ENCODE data around the gene PLK1. TPM values are rescaled to one million over a fixed set of nuclear protein-coding genes. Genes with fewer than 3 reads are reported as not detected.

PLK1 gene
- total and polyA plus RNA-seq, 2 experiments from 2014 or later: 69.0 to 141 TPM

DNA sequence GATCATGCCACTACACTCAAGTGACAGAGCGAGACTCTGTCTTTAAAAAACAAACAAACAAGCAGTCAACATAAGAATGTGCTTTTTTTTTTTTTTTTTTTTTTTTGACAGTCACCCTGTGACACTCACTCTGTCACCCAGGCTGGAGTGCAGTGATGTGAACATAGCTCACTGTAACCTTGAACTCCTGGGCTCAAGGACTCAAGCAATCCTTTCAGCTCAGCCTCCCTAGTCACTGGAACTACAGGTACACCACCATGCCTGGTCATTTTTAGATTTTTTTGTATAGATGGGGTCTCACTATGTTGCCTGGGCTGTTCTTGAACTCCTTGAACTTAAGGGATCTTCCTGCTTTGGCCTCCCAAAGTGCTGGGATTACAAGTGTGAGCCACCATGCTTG is 60.8 kb downstream of the PLK1 start (continued):
- TF ChIP-seq, protein P1, sequence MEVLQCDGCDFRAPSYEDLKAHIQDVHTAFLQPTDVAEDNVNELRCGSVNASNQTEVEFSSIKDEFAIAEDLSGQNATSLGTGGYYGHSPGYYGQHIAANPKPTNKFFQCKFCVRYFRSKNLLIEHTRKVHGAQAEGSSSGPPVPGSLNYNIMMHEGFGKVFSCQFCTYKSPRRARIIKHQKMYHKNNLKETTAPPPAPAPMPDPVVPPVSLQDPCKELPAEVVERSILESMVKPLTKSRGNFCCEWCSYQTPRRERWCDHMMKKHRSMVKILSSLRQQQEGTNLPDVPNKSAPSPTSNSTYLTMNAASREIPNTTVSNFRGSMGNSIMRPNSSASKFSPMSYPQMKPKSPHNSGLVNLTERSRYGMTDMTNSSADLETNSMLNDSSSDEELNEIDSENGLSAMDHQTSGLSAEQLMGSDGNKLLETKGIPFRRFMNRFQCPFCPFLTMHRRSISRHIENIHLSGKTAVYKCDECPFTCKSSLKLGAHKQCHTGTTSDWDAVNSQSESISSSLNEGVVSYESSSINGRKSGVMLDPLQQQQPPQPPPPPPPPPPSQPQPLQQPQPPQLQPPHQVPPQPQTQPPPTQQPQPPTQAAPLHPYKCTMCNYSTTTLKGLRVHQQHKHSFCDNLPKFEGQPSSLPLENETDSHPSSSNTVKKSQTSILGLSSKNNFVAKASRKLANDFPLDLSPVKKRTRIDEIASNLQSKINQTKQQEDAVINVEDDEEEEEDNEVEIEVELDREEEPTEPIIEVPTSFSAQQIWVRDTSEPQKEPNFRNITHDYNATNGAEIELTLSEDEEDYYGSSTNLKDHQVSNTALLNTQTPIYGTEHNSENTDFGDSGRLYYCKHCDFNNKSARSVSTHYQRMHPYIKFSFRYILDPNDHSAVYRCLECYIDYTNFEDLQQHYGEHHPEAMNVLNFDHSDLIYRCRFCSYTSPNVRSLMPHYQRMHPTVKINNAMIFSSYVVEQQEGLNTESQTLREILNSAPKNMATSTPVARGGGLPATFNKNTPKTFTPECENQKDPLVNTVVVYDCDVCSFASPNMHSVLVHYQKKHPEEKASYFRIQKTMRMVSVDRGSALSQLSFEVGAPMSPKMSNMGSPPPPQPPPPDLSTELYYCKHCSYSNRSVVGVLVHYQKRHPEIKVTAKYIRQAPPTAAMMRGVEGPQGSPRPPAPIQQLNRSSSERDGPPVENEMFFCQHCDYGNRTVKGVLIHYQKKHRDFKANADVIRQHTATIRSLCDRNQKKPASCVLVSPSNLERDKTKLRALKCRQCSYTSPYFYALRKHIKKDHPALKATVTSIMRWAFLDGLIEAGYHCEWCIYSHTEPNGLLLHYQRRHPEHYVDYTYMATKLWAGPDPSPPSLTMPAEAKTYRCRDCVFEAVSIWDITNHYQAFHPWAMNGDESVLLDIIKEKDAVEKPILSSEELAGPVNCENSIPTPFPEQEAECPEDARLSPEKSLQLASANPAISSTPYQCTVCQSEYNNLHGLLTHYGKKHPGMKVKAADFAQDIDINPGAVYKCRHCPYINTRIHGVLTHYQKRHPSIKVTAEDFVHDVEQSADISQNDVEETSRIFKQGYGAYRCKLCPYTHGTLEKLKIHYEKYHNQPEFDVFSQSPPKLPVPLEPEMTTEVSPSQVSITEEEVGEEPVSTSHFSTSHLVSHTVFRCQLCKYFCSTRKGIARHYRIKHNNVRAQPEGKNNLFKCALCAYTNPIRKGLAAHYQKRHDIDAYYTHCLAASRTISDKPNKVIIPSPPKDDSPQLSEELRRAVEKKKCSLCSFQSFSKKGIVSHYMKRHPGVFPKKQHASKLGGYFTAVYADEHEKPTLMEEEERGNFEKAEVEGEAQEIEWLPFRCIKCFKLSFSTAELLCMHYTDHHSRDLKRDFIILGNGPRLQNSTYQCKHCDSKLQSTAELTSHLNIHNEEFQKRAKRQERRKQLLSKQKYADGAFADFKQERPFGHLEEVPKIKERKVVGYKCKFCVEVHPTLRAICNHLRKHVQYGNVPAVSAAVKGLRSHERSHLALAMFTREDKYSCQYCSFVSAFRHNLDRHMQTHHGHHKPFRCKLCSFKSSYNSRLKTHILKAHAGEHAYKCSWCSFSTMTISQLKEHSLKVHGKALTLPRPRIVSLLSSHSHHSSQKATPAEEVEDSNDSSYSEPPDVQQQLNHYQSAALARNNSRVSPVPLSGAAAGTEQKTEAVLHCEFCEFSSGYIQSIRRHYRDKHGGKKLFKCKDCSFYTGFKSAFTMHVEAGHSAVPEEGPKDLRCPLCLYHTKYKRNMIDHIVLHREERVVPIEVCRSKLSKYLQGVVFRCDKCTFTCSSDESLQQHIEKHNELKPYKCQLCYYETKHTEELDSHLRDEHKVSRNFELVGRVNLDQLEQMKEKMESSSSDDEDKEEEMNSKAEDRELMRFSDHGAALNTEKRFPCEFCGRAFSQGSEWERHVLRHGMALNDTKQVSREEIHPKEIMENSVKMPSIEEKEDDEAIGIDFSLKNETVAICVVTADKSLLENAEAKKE (CRISPR knock-in tag; IDR thresholded peaks at IDR 0.05): no peak

Other genes starting within 250 kb of the PLK1 start
- 19.6 and 20.0 TPM in 2 replicates for gene COG7, start 225.7 kb upstream of the PLK1 start, total RNA-seq (2014; rRNA removed; shearing (Covaris generic))
- 9.2 and 10.3 TPM in 2 replicates for gene COG7, start 225.7 kb upstream of the PLK1 start, polyA plus RNA-seq (2016; fragmentation: Nextera tagmentation; extraction: Ambion mirVana)
- gene GGA2, start 168.4 kb upstream of the PLK1 start, total RNA-seq (2014; rRNA removed; shearing (Covaris generic)): 76.6 and 114 TPM in 2 replicates
- gene GGA2, start 168.4 kb upstream of the PLK1 start, polyA plus RNA-seq (2016; fragmentation: Nextera tagmentation; extraction: Ambion mirVana): 36.2 and 40.3 TPM in 2 replicates
- 58.3 and 89.1 TPM in 2 replicates for gene EARS2, start 121.5 kb upstream of the PLK1 start, total RNA-seq (2014; rRNA removed; shearing (Covaris generic))
- 22.6 and 22.8 TPM in 2 replicates for gene EARS2, start 121.5 kb upstream of the PLK1 start, polyA plus RNA-seq (2016; fragmentation: Nextera tagmentation; extraction: Ambion mirVana)
- gene UBFD1, start 121.2 kb upstream of the PLK1 start, total RNA-seq (2014; rRNA removed; shearing (Covaris generic)): 201 and 249 TPM in 2 replicates
- 27.7 and 28.5 TPM in 2 replicates for gene UBFD1, start 121.2 kb upstream of the PLK1 start, polyA plus RNA-seq (2016; fragmentation: Nextera tagmentation; extraction: Ambion mirVana)
- gene NDUFAB1, start 82.6 kb upstream of the PLK1 start, total RNA-seq (2014; rRNA removed; shearing (Covaris generic)): 136 and 164 TPM in 2 replicates
- 449 and 477 TPM in 2 replicates for gene NDUFAB1, start 82.6 kb upstream of the PLK1 start, polyA plus RNA-seq (2016; fragmentation: Nextera tagmentation; extraction: Ambion mirVana)
- 30.8 and 34.0 TPM in 2 replicates for gene PALB2, start 37.6 kb upstream of the PLK1 start, total RNA-seq (2014; rRNA removed; shearing (Covaris generic))
- gene PALB2, start 37.6 kb upstream of the PLK1 start, polyA plus RNA-seq (2016; fragmentation: Nextera tagmentation; extraction: Ambion mirVana): 24.2 and 32.0 TPM in 2 replicates
- gene DCTN5, start 37.4 kb upstream of the PLK1 start, total RNA-seq (2014; rRNA removed; shearing (Covaris generic)): 31.6 and 69.6 TPM in 2 replicates
- gene DCTN5, start 37.4 kb upstream of the PLK1 start, polyA plus RNA-seq (2016; fragmentation: Nextera tagmentation; extraction: Ambion mirVana): 11.2 and 11.5 TPM in 2 replicates
- gene ERN2, start 34.3 kb downstream of the PLK1 start, total RNA-seq (2014; rRNA removed; shearing (Covaris generic)): 0.97 and 1.1 TPM in 2 replicates
- gene ERN2, start 34.3 kb downstream of the PLK1 start, polyA plus RNA-seq (2016; fragmentation: Nextera tagmentation; extraction: Ambion mirVana): 0.73 and 0.97 TPM in 2 replicates
- 3.3 and 3.7 TPM in 2 replicates for gene CHP2, start 76.1 kb downstream of the PLK1 start, total RNA-seq (2014; rRNA removed; shearing (Covaris generic))
- gene CHP2, start 76.1 kb downstream of the PLK1 start, polyA plus RNA-seq (2016; fragmentation: Nextera tagmentation; extraction: Ambion mirVana): 2.3 and 2.4 TPM in 2 replicates
- gene PRKCB, start 157.1 kb downstream of the PLK1 start, total RNA-seq (2014; rRNA removed; shearing (Covaris generic)): 9.2 and 16.4 TPM in 2 replicates
- gene PRKCB, start 157.1 kb downstream of the PLK1 start, polyA plus RNA-seq (2016; fragmentation: Nextera tagmentation; extraction: Ambion mirVana): 3.7 and 3.8 TPM in 2 replicates